ENCODE data around the gene LPP.

- TF ChIP-seq, protein P1, sequence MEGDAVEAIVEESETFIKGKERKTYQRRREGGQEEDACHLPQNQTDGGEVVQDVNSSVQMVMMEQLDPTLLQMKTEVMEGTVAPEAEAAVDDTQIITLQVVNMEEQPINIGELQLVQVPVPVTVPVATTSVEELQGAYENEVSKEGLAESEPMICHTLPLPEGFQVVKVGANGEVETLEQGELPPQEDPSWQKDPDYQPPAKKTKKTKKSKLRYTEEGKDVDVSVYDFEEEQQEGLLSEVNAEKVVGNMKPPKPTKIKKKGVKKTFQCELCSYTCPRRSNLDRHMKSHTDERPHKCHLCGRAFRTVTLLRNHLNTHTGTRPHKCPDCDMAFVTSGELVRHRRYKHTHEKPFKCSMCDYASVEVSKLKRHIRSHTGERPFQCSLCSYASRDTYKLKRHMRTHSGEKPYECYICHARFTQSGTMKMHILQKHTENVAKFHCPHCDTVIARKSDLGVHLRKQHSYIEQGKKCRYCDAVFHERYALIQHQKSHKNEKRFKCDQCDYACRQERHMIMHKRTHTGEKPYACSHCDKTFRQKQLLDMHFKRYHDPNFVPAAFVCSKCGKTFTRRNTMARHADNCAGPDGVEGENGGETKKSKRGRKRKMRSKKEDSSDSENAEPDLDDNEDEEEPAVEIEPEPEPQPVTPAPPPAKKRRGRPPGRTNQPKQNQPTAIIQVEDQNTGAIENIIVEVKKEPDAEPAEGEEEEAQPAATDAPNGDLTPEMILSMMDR (IDR thresholded peaks at IDR 0.05), result no peak
- TF ChIP-seq POLR2A (IDR thresholded peaks at IDR 0.05), result no peak
Measured at GRCh38 chr3:188524052-188524451, 370.1 kb downstream of the LPP start.

Measured in right lobe of liver (tissue), 4 donors.